GM12878 (cell line): Measurements from ENCODE around the gene ZNF655. TPM values are rescaled to one million over a fixed set of nuclear protein-coding genes. Genes with fewer than 3 reads are reported as not detected.

ENCODE experiments used
- ATAC-seq: fragments of 200-7000 bp; cut with Tn5 transposase; 3 replicates; pipeline ENCODE4 v1.9.1; 2020; ENCODE audit warnings: mild to moderate bottlenecking, moderate library complexity
- BruUV-seq: library from RNA; stranded (reverse); fragments of 400-500 nt; replicated peaks from 2 replicates; lab custom pipeline; 2021; lab: Mats Ljungman, UMichigan
- CTCF ChIA-PET: fragments of 300-600 bp; sonication (Branson Sonifier 250); formaldehyde crosslinking; extraction: SDS; loops from one replicate; lab custom pipeline; 2021; ENCODE audit warnings: inconsistent platforms; lab: Yijun Ruan, JAX
- POLR2A ChIA-PET: fragments of 350-600 bp; formaldehyde crosslinking; extraction: SDS; loops from one replicate; lab custom pipeline; 2021; ENCODE audit warnings: inconsistent platforms; lab: Charles Lee
- RAD21 ChIA-PET: fragments of 300-600 bp; sonication (Branson Sonifier 250); formaldehyde crosslinking; loops from one replicate; lab custom pipeline; 2023; ENCODE audit warnings: antibody characterized with exemption; ENCODE audit not compliant: unreplicated experiment; lab: Charles Lee
- SMC1A ChIA-PET: fragments of 300-600 bp; sonication (Branson Sonifier 250); formaldehyde crosslinking; loops from one replicate; lab custom pipeline; 2023; ENCODE audit not compliant: unreplicated experiment, uncharacterized antibody; lab: Charles Lee
- DNase-seq: peaks from one replicate; pipeline ENCODE4 v3.0.0-alpha.2; 2011; ENCODE audit warnings: low read depth, low spot score
- FAIRE-seq: peaks from 3 replicates; lab custom pipeline; 2011; peaks lifted over from hg19 to GRCh38; lab: Jason Lieb, UNC
- H2AFZ ChIP-seq: 2 replicates; pipeline ENCODE4 v1.6.0; 2011; ENCODE audit warnings: low read depth, low read length, control low read depth; ENCODE audit not compliant: control insufficient read depth
- H3K27ac ChIP-seq: 2 replicates; pipeline ENCODE4 v1.5.1; 2011; ENCODE audit warnings: control low read depth; ENCODE audit not compliant: control insufficient read depth, insufficient read depth
- H3K27me3 ChIP-seq, 2 experiments: replicated peaks in 1 of 2; 2 replicates each; pipeline versions ENCODE4 v1.6.0 to v1.6.1; 2011; ENCODE audit warnings: low read length in 1 of 2; ENCODE audit not compliant: control insufficient read depth in 2 of 2, insufficient read depth in 2 of 2
- H3K36me3 ChIP-seq, 2 experiments: 2 replicates each; pipeline ENCODE4 v1.5.1; 2011; ENCODE audit warnings: low read length in 1 of 2; ENCODE audit not compliant: control insufficient read depth in 2 of 2, insufficient read depth in 2 of 2
- H3K4me1 ChIP-seq: 2 replicates; pipeline ENCODE4 v1.6.1; 2011; ENCODE audit warnings: mild to moderate bottlenecking, low read length, moderate library complexity, mixed read lengths; ENCODE audit not compliant: control insufficient read depth, insufficient read depth
- H3K4me2 ChIP-seq: 2 replicates; pipeline ENCODE4 v1.6.0; 2011; ENCODE audit warnings: control low read depth; ENCODE audit not compliant: control insufficient read depth, insufficient read depth
- H3K4me3 ChIP-seq: fragments of 200-600 bp; sonication (generic); 2 replicates; pipeline ENCODE4 v1.5.1; 2016
- H3K79me2 ChIP-seq: 2 replicates; pipeline ENCODE4 v1.6.0; 2011; ENCODE audit warnings: low read length; ENCODE audit not compliant: control insufficient read depth, insufficient read depth
- H3K9ac ChIP-seq: 2 replicates; pipeline ENCODE4 v1.8.0; 2011; ENCODE audit warnings: low read length, control low read depth, mixed read lengths; ENCODE audit not compliant: control insufficient read depth, insufficient read depth
- H3K9me3 ChIP-seq: replicated peaks from 3 replicates; pipeline ENCODE4 v1.5.1; 2011; ENCODE audit warnings: mild to moderate bottlenecking, low read length; ENCODE audit not compliant: control insufficient read depth, insufficient read depth
- H4K20me1 ChIP-seq: 2 replicates; pipeline ENCODE4 v1.6.0; 2011; ENCODE audit not compliant: control insufficient read depth, insufficient read depth
- EZH2 ChIP-seq: IDR thresholded peaks from 2 replicates; pipeline ENCODE4 v1.6.1; 2012; ENCODE audit warnings: low read depth, mild to moderate bottlenecking, control low read depth, inconsistent platforms, low read length, borderline replicate concordance; ENCODE audit not compliant: control insufficient read depth
- IKZF1 ChIP-seq: fragments of 450-650 bp; conservative IDR thresholded peaks from 2 replicates; pipeline ENCODE4 v1.6.1; 2017; ENCODE audit warnings: antibody characterized with exemption, mild to moderate bottlenecking
- JUNB ChIP-seq: IDR thresholded peaks from 2 replicates; pipeline ENCODE4 v1.6.1; 2016; ENCODE audit warnings: antibody characterized with exemption, mild to moderate bottlenecking
- PAX5 ChIP-seq: IDR thresholded peaks from 2 replicates; pipeline ENCODE4 v1.6.1; 2011; ENCODE audit warnings: low read depth, low read length, borderline replicate concordance
- STAT3 ChIP-seq: IDR thresholded peaks from 2 replicates; pipeline ENCODE4 v1.6.1; 2011; ENCODE audit warnings: low read depth, low read length, improper control_type of control experiment
- ZBED1 ChIP-seq: IDR thresholded peaks from 2 replicates; pipeline ENCODE4 v1.6.1; 2016; ENCODE audit warnings: borderline replicate concordance
- WGBS: methylation state at CpG from one replicate; pipeline ENCODE4 v1.1.6; 2016; ENCODE audit warnings: low lambda C conversion rate; ENCODE audit not compliant: insufficient replicate concordance, insufficient coverage; ENCODE audit errors: missing lambda C conversion rate; 5-methylcytosine and 5-hydroxymethylcytosine counted together
- in situ Hi-C: fragments of 300-500 bp; cut with MboI; formaldehyde crosslinking; loops from 9 replicates; pipeline ENCODE4 v1.14.3; 2018; ENCODE audit warnings: mixed read lengths
- intact Hi-C: fragments of 100-400 bp; cut with micrococcal nuclease; formaldehyde crosslinking; loops from one replicate; pipeline ENCODE4 v1.14.2; 2022; ENCODE audit not compliant: unreplicated experiment
- polyA plus RNA-seq, 11 experiments: library from polyadenylated mRNA; depleted of rRNA in 4 of 11; unstranded in 6 of 11; stranded (reverse) in 5 of 11; fragments of >200 nt; fragmentation: Nextera tagmentation in 4 of 11; fragmentation: Illumina TruSeq in 1 of 11; extraction: Ambion mirVana in 4 of 11; extraction: Trizol in 1 of 11; gene quantifications; 1 replicate in 1 of 11; 2 replicates in 10 of 11; pipeline versions ENCODE4 v1.2.1 to v1.2.3, GENCODE V29; 2011 to 2016; ENCODE audit warnings: inconsistent platforms in 2 of 11, missing spikeins in 2 of 11, low read depth in 1 of 11
- total RNA-seq, 4 experiments: library from RNA; depleted of rRNA in 3 of 4; stranded (reverse); fragments of >200 nt in 3 of 4; fragmentation: Illumina TruSeq in 1 of 4; extraction: Trizol in 1 of 4; gene quantifications; 2 replicates each; pipeline versions ENCODE4 v1.2.1 to v1.2.3, GENCODE V29; 2013 to 2021
- TF ChIP-seq, protein P1 (sequence below): fragments of 450-650 bp; formaldehyde crosslinking; IDR thresholded peaks from 2 replicates; pipeline ENCODE4 v1.4.0; 2020; ENCODE audit warnings: mild to moderate bottlenecking, moderate library complexity
- TF ChIP-seq, protein P2 (sequence below): fragments of 450-650 bp; IDR thresholded peaks from 2 replicates; pipeline ENCODE4 v1.6.1; 2017; ENCODE audit warnings: low read depth, mild to moderate bottlenecking, moderate library complexity
- TF ChIP-seq, protein P3 (sequence below): fragments of 450-650 bp; conservative IDR thresholded peaks from 2 replicates; pipeline ENCODE4 v1.6.1; 2017; ENCODE audit warnings: mild to moderate bottlenecking, moderate library complexity

The ZNF655 gene
- total and polyA plus RNA-seq, 10 of the 15 experiments (the other 5 are each of a cell fraction or from before 2014, with no cell fraction given) = 14.5 to 107 (median 52.8) TPM

DNA sequence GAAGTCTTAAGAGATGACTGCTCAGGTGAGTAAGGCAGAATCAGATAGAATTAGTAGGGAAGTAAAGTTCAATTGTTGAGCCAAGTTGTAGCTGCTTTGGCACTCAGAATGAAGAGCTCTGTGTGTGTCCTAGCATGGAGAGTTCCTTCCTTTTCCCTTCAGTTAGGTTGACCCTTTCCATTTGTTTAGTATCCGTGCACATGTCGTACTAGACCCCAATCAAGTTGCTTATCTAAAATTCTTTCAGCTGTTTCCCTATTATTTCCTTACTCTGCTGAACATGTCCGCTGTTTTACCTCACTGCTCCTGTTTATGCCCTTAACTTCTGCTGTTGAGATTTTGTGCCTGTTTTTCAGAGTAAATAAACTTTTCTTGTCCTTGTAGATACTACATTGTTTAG, 13.3 kb downstream of the ZNF655 start (continued):
- TF ChIP-seq, protein P1, sequence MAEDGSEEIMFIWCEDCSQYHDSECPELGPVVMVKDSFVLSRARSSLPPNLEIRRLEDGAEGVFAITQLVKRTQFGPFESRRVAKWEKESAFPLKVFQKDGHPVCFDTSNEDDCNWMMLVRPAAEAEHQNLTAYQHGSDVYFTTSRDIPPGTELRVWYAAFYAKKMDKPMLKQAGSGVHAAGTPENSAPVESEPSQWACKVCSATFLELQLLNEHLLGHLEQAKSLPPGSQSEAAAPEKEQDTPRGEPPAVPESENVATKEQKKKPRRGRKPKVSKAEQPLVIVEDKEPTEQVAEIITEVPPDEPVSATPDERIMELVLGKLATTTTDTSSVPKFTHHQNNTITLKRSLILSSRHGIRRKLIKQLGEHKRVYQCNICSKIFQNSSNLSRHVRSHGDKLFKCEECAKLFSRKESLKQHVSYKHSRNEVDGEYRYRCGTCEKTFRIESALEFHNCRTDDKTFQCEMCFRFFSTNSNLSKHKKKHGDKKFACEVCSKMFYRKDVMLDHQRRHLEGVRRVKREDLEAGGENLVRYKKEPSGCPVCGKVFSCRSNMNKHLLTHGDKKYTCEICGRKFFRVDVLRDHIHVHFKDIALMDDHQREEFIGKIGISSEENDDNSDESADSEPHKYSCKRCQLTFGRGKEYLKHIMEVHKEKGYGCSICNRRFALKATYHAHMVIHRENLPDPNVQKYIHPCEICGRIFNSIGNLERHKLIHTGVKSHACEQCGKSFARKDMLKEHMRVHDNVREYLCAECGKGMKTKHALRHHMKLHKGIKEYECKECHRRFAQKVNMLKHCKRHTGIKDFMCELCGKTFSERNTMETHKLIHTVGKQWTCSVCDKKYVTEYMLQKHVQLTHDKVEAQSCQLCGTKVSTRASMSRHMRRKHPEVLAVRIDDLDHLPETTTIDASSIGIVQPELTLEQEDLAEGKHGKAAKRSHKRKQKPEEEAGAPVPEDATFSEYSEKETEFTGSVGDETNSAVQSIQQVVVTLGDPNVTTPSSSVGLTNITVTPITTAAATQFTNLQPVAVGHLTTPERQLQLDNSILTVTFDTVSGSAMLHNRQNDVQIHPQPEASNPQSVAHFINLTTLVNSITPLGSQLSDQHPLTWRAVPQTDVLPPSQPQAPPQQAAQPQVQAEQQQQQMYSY (CRISPR knock-in tag) = no peak
- TF ChIP-seq, protein P2, sequence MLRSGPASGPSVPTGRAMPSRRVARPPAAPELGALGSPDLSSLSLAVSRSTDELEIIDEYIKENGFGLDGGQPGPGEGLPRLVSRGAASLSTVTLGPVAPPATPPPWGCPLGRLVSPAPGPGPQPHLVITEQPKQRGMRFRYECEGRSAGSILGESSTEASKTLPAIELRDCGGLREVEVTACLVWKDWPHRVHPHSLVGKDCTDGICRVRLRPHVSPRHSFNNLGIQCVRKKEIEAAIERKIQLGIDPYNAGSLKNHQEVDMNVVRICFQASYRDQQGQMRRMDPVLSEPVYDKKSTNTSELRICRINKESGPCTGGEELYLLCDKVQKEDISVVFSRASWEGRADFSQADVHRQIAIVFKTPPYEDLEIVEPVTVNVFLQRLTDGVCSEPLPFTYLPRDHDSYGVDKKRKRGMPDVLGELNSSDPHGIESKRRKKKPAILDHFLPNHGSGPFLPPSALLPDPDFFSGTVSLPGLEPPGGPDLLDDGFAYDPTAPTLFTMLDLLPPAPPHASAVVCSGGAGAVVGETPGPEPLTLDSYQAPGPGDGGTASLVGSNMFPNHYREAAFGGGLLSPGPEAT = no peak
- TF ChIP-seq PAX5 (no peak), IKZF1 (no peak), STAT3 (no peak), ZBED1 (no peak), JUNB (no peak)

- CTCF ChIA-PET = interaction anchor here (1.5 kb wide), 1 partner anchor 48 kb away, joined by 3 read pairs; no protein-coding TSS in a partner anchor
- H3K4me1 ChIP-seq = no peaks in the 10 kb centered on the region
- in situ Hi-C loops (no loop called here), intact Hi-C loops (no loop called here)
- BruUV-seq = no TSS peak
- H3K4me2 ChIP-seq = no peak overlapping the region
- ATAC-seq (no peak), DNase-seq (no peak), FAIRE-seq (no peak)
- H3K9me3 ChIP-seq = no peaks in the 10 kb centered on the region
- peaks cover 1 to 6% of the 10 kb centered on the region in 2 experiments; a peak in 3 of 4 replicates for H3K36me3 ChIP-seq
- no peak overlapping the region for H2AFZ ChIP-seq
- no peaks in the 10 kb centered on the region; the same call in 1 of the 2 replicates for H3K79me2 ChIP-seq
- no peak overlapping the region for H3K4me3 ChIP-seq
- no peak overlapping the region for H3K9ac ChIP-seq
- RAD21 ChIA-PET = interaction anchor here (0.7 kb wide), 1 partner anchor 509 kb away, joined by 3 read pairs; no protein-coding TSS in a partner anchor
- H4K20me1 ChIP-seq = no peaks in the 10 kb centered on the region
- SMC1A ChIA-PET = no interaction called here
- H3K27ac ChIP-seq = no peak overlapping the region
- 100% methylated on average over 1 of the region's 1 CpG for WGBS
- TF ChIP-seq, protein P2 = no peak
- TF ChIP-seq EZH2 = no peak
- TF ChIP-seq, protein P3, sequence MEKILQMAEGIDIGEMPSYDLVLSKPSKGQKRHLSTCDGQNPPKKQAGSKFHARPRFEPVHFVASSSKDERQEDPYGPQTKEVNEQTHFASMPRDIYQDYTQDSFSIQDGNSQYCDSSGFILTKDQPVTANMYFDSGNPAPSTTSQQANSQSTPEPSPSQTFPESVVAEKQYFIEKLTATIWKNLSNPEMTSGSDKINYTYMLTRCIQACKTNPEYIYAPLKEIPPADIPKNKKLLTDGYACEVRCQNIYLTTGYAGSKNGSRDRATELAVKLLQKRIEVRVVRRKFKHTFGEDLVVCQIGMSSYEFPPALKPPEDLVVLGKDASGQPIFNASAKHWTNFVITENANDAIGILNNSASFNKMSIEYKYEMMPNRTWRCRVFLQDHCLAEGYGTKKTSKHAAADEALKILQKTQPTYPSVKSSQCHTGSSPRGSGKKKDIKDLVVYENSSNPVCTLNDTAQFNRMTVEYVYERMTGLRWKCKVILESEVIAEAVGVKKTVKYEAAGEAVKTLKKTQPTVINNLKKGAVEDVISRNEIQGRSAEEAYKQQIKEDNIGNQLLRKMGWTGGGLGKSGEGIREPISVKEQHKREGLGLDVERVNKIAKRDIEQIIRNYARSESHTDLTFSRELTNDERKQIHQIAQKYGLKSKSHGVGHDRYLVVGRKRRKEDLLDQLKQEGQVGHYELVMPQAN = no peak
- POLR2A ChIA-PET = interaction anchor here (1.1 kb wide), 1 partner anchor 15 kb away, joined by 3 read pairs; the partner anchor contains the start of gene ZNF655
- H3K27me3 ChIP-seq = no peaks in the 10 kb centered on the region
These were observed 14.8 kb downstream of the ZNF655 start for GRCh38 chr7:99573257-99573656.
